ENCODE data around the gene PREX1.

The PREX1 gene

GRCh38 chr20:48649104-48649626 lies 178.6 kb downstream of the PREX1 start:
- DNase-seq = no peak

GRCh38 chr20:48648482-48649051 lies 179.2 kb downstream of the PREX1 start:
- no peak for DNase-seq

GRCh38 chr20:48647858-48648257 lies 179.9 kb downstream of the PREX1 start:
- DNase-seq = no peak

- no peak for DNase-seq
Observed at GRCh38 chr20:48645666-48646065, 182.1 kb downstream of the PREX1 start.

GRCh38 chr20:48644286-48644828 lies 183.4 kb downstream of the PREX1 start:
- no peak for DNase-seq

GRCh38 chr20:48642105-48642880 lies 185.5 kb downstream of the PREX1 start:
- DNase-seq = no peak

GRCh38 chr20:48640871-48641270 lies 186.9 kb downstream of the PREX1 start:
- no peak for DNase-seq

- DNase-seq = no peak
Observed at GRCh38 chr20:48639899-48640298, 187.9 kb downstream of the PREX1 start.

- DNase-seq = no peak
Observed at GRCh38 chr20:48638546-48638945, 189.3 kb downstream of the PREX1 start.

GRCh38 chr20:48637461-48637860 lies 190.3 kb downstream of the PREX1 start:
- no peak for DNase-seq

- no peak for DNase-seq
Observed at GRCh38 chr20:48636301-48636700, 191.5 kb downstream of the PREX1 start.

- peak; percentile 66 for DNase-seq
Observed at GRCh38 chr20:48635791-48636267, 192.0 kb downstream of the PREX1 start.

- no peak for DNase-seq
Observed at GRCh38 chr20:48635361-48635760, 192.4 kb downstream of the PREX1 start.

- no peak for DNase-seq
Observed at GRCh38 chr20:48634641-48635040, 193.2 kb downstream of the PREX1 start.

- no peak for DNase-seq
Observed at GRCh38 chr20:48633620-48634257, 194.1 kb downstream of the PREX1 start.

GRCh38 chr20:48632825-48633619 lies 194.8 kb downstream of the PREX1 start:
- DNase-seq = no peak

GRCh38 chr20:48632017-48632824 lies 195.6 kb downstream of the PREX1 start:
- DNase-seq = no peak

- no peak for DNase-seq
Observed at GRCh38 chr20:48631114-48632016, 196.4 kb downstream of the PREX1 start.

- no peak for DNase-seq
Observed at GRCh38 chr20:48630342-48631075, 197.3 kb downstream of the PREX1 start.

GRCh38 chr20:48629960-48630315 lies 197.9 kb downstream of the PREX1 start:
- DNase-seq = no peak

Measured in activated CD4-positive, alpha-beta T cell treated with anti-CD3 and anti-CD28 coated beads, Interleukin-2, amount 50 U/mL, for 1 hour (primary cell).